Activated CD4-positive, alpha-beta memory T cell treated with anti-CD3 and anti-CD28 coated beads, Interleukin-2, amount 10 ng/mL, durations not matched to agents 7 days and 5 days (primary cell): ENCODE data around the gene PLA1A. TPM values are rescaled to one million over a fixed set of nuclear protein-coding genes. Genes with fewer than 3 reads are reported as not detected.
"Not testable (repeated sequence)": the region's sequence is repeated elsewhere in the genome, so short reads cannot be mapped to it uniquely, and the experiment has no call there.

Source experiments
- CTCF ChIA-PET: fragments of 350-600 bp; sonication (Branson Sonifier 250); formaldehyde crosslinking; loops from one replicate; lab custom pipeline; 2021; ENCODE audit warnings: antibody characterized with exemption, inconsistent platforms; lab: Charles Lee
- POLR2A ChIA-PET: fragments of 350-600 bp; sonication (Branson Sonifier 250); formaldehyde crosslinking; loops from one replicate; lab custom pipeline; 2021; ENCODE audit warnings: antibody characterized with exemption; lab: Charles Lee
- DNase-seq: peaks from one replicate; pipeline ENCODE4 v3.0.0-alpha.2; 2020
- H3K27ac Mint-ChIP-seq: one replicate; pipeline ENCODE4 v1.8.0; 2021; ENCODE audit warnings: mild to moderate bottlenecking, mixed read lengths
- H3K27me3 Mint-ChIP-seq: one replicate; pipeline ENCODE4 v1.8.0; 2021; ENCODE audit warnings: mixed read lengths
- H3K36me3 Mint-ChIP-seq: one replicate; pipeline ENCODE4 v1.8.0; 2021; ENCODE audit warnings: low read depth, mixed read lengths
- H3K4me1 Mint-ChIP-seq: one replicate; pipeline ENCODE4 v1.8.0; 2021; ENCODE audit warnings: mixed read lengths
- H3K4me3 Mint-ChIP-seq: one replicate; pipeline ENCODE4 v1.8.0; 2021; ENCODE audit warnings: mild to moderate bottlenecking, mixed read lengths
- H3K9me3 Mint-ChIP-seq: one replicate; pipeline ENCODE4 v1.8.0; 2021; ENCODE audit warnings: mixed read lengths
- total RNA-seq, 2 experiments: library from RNA; stranded (reverse); gene quantifications; one replicate each; pipeline ENCODE4 v1.2.3, GENCODE V29; 2021

PLA1A gene
- total RNA-seq, 2 experiments from 2014 or later = 0.25 TPM; not detected in 1

DNA sequence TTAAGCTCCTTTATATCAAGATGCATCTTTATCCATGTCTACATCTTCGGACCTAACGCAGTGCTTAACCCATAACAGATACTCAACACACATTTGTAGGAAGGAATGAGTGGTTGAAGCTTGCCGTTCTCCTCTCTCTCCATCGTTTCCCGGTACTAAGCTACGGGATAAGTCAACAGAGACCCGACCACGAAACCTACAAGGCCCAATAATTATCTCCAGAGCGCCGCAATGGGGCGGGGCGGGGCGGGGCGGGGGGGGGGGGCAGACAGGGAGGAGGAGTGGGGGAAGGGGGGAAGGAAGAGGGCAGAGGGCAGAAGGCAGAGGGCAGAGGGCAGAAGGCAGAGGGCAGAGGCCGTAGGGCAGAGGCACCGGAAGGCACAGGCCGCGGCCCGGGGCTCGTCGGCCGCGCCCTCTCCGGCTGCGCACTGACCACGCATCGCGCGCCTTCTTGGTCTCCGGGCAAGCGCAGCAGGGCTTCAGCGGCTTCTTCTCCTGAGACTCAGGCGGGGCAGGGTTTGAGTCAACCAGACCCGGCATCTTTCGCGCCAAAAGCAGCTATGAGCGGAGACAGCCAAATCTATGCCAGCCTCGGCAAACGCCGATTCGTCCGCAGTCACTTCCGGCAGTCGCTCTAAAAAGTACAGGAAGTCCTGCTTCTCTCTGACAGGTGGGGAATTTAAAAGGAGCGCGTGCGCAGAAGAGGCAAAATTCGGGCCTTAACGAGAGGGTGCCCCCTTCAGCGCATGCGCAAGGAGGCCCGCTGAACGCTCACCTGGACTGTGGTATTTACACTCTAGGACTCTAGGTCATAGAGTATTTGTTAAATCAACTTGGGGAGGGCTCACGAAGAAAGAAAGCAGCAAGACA is 79.3 kb downstream of the PLA1A start, which contains the start of gene COX17:
Gene COX17 (minus strand): TSS at position 636 of the 870 bp plus-strand sequence. CDS start 96 bp downstream, at position 540.
- CTCF ChIA-PET = interaction anchor here (1.5 to 3.3 kb wide), 3 partner anchors 37 to 214 kb away, joined by 3 to 18 read pairs (median 5); partner anchors contain the start of genes CD80 and TMEM39A
- H3K4me1 Mint-ChIP-seq = peaks cover 29% of the 10 kb centered on the region
- POLR2A ChIA-PET = interaction anchor here (0.6 to 3.6 kb wide), 22 partner anchors 10 to 1785 kb away, joined by 3 to 33 read pairs (median 9); partner anchors contain the start of genes CD80, LRRC58, POGLUT1 and TIMMDC1
- no peaks in the 10 kb centered on the region for H3K27me3 Mint-ChIP-seq
- peak within 1 kb of the TSS; percentile 74 for H3K4me3 Mint-ChIP-seq
- H3K9me3 Mint-ChIP-seq = no peaks in the 10 kb centered on the region
- peaks cover 30% of the 10 kb centered on the region for H3K36me3 Mint-ChIP-seq
- DNase-seq = peak; percentile 97
- peak within 1 kb of the TSS; percentile 92 for H3K27ac Mint-ChIP-seq

- Mint-ChIP-seq H3K36me3 (peaks cover 26% of the 10 kb centered on the region), H3K27me3 (no peaks in the 10 kb centered on the region), H3K4me1 (peaks cover 29% of the 10 kb centered on the region), H3K27ac (peak overlapping the region; percentile 92), H3K4me3 (peak overlapping the region; percentile 74), H3K9me3 (no peaks in the 10 kb centered on the region)
- ChIA-PET POLR2A (interaction anchor here (1.1 to 3.6 kb wide), 16 partner anchors 13 to 355 kb away, joined by 3 to 33 read pairs (median 10); partner anchors contain the start of genes CD80, POGLUT1, TIMMDC1 and TMEM39A), CTCF (interaction anchor here (3.3 kb wide), 1 partner anchor 119 kb away, joined by 18 read pairs; the partner anchor contains the start of gene CD80)
- no peak for DNase-seq
Measured at GRCh38 chr3:119677641-119677934, 79.9 kb downstream of the PLA1A start.

GRCh38 chr3:119678209-119678608 is 80.5 kb downstream of the PLA1A start:
- POLR2A ChIA-PET = interaction anchor here (0.7 to 3.6 kb wide), 5 partner anchors 14 to 433 kb away, joined by 3 to 33 read pairs (median 19); partner anchors contain the start of gene TMEM39A
- Mint-ChIP-seq H3K4me1 (peaks cover 26% of the 10 kb centered on the region), H3K36me3 (peaks cover 20% of the 10 kb centered on the region)
- DNase-seq, H3K27me3 Mint-ChIP-seq, H3K9me3 Mint-ChIP-seq, H3K27ac Mint-ChIP-seq, H3K4me3 Mint-ChIP-seq, CTCF ChIA-PET: not testable (repeated sequence)

Other genes with a start within 250 kb of the PLA1A start
- 10 to 100 TPM; 42.7 to 42.8 TPM for gene TMEM39A, start 134.3 kb upstream of the PLA1A start, total RNA-seq
- gene POGLUT1, start 128.9 kb upstream of the PLA1A start, total RNA-seq = 10 to 100 TPM; 19.2 to 22.2 TPM
- 10 to 100 TPM; 66.4 to 67.4 TPM for gene TIMMDC1, start 99.3 kb upstream of the PLA1A start, total RNA-seq
- gene CD80, start 38.3 kb upstream of the PLA1A start, total RNA-seq = 10 to 100 TPM; 27.1 to 29.5 TPM
- gene ADPRH, start 18.4 kb upstream of the PLA1A start, total RNA-seq = 1 to 10 TPM; 8.6 to 8.8 TPM
- gene POPDC2, start 62.7 kb downstream of the PLA1A start, total RNA-seq = 1 to 10 TPM; 2.4 to 3.2 TPM
- 10 to 100 TPM; 63.7 to 69.8 TPM for gene COX17, start 79.5 kb downstream of the PLA1A start, total RNA-seq
- not detected for gene CFAP91, start 105.1 kb downstream of the PLA1A start, total RNA-seq
- under 1 TPM; 0.13 to 0.20 TPM for gene NR1I2, start 184.2 kb downstream of the PLA1A start, total RNA-seq